ENCODE measurements around the gene CDH3.

DNA sequence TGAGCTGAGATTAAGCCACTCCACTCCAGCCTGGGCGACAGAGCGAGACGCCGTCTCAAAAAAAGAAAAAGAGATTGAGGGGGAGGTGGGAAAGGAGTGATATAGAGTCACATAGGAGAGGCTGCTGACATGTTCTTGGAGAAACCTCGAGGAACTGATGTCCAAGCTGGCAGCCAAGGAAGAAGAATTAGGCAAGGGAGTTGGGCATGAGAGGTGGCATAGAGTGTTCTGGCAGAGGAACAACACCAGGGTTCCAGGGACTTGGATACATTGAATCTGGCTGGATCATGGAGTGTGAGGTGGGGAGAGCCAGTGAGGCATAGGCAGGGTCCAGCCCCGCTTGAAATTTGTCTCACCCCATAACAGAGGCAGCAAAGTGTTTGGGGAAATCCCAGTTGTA lies 10.7 kb downstream of the CDH3 start:
- TF ChIP-seq POLR2A (IDR thresholded peaks at IDR 0.05; ENCODE audit: low read length) = no peak
- no peak for TF ChIP-seq GATA1 (IDR thresholded peaks at IDR 0.05; ENCODE audit: low read depth, low read length)
